Measurements from ENCODE around the gene MUC4. TPM values are rescaled to one million over a fixed set of nuclear protein-coding genes. Genes with fewer than 3 reads are reported as not detected.
"Not testable (repeated sequence)": the region's sequence is repeated elsewhere in the genome, so short reads cannot be mapped to it uniquely, and the experiment has no call there.

MUC4 gene
- total RNA-seq, 1 experiment from 2014 or later: not detected

GRCh38 chr3:195825857-195826804 lies 14.4 kb upstream of the MUC4 start:
- DNase-seq: no peak
- H3K27ac ChIP-seq (ENCODE audit: low read length): no peak overlapping the region
- H2AFZ ChIP-seq (ENCODE audit: low read length): no peak overlapping the region
- H3K4me3 ChIP-seq (ENCODE audit: low read length): no peak overlapping the region
- no peak overlapping the region for H3K4me2 ChIP-seq (ENCODE audit: low read depth, low read length, poor library complexity, severe bottlenecking)
- no peaks in the 10 kb centered on the region for H3K27me3 ChIP-seq (ENCODE audit: low read length)
- H3K9me3 ChIP-seq (ENCODE audit: low read length): no peaks in the 10 kb centered on the region
- no peaks in the 10 kb centered on the region for H3K36me3 ChIP-seq (ENCODE audit: insufficient read depth, low read length)
- H3K9ac ChIP-seq (ENCODE audit: low read length): no peak overlapping the region
- H3K79me2 ChIP-seq (ENCODE audit: low read length): no peaks in the 10 kb centered on the region
- no peaks in the 10 kb centered on the region for H3K9me2 ChIP-seq (replicated peaks; ENCODE audit: insufficient read depth, low read length)
- peaks cover 6% of the 10 kb centered on the region; the same call in 1 of the 2 replicates for H3K4me1 ChIP-seq (ENCODE audit: low read length)
- 0 out of 2 replicates have a peak, but pooled peaks cover 3% of the 10 kb centered on the region for H4K20me1 ChIP-seq (ENCODE audit: insufficient read depth, low read depth, low read length)

GRCh38 chr3:195825191-195825588 lies 13.5 kb upstream of the MUC4 start:
- peaks cover 4% of the 10 kb centered on the region; the same call in 1 of the 2 replicates for H3K4me1 ChIP-seq (ENCODE audit: low read length)
- no peaks in the 10 kb centered on the region for H3K9me2 ChIP-seq (replicated peaks; ENCODE audit: insufficient read depth, low read length)
- H2AFZ ChIP-seq (ENCODE audit: low read length): no peak overlapping the region
- no peaks in the 10 kb centered on the region for H3K79me2 ChIP-seq (ENCODE audit: low read length)
- H3K4me2 ChIP-seq (ENCODE audit: low read depth, low read length, poor library complexity, severe bottlenecking): no peak overlapping the region
- H4K20me1 ChIP-seq (ENCODE audit: insufficient read depth, low read depth, low read length): 0 out of 2 replicates have a peak, but pooled peaks cover 3% of the 10 kb centered on the region
- H3K27me3 ChIP-seq (ENCODE audit: low read length): no peaks in the 10 kb centered on the region
- no peak overlapping the region for H3K9ac ChIP-seq (ENCODE audit: low read length)
- no peaks in the 10 kb centered on the region for H3K36me3 ChIP-seq (ENCODE audit: insufficient read depth, low read length)
- DNase-seq: no peak
- no peaks in the 10 kb centered on the region for H3K9me3 ChIP-seq (ENCODE audit: low read length)
- H3K4me3 ChIP-seq (ENCODE audit: low read length): no peak overlapping the region
- H3K27ac ChIP-seq (ENCODE audit: low read length): no peak overlapping the region

GRCh38 chr3:195824425-195825190 lies 12.9 kb upstream of the MUC4 start:
- H4K20me1 ChIP-seq (ENCODE audit: insufficient read depth, low read depth, low read length); DNase-seq; H3K27me3 ChIP-seq (ENCODE audit: low read length); H3K9me2 ChIP-seq (replicated peaks; ENCODE audit: insufficient read depth, low read length); H3K4me2 ChIP-seq (ENCODE audit: low read depth, low read length, poor library complexity, severe bottlenecking); H2AFZ ChIP-seq (ENCODE audit: low read length); H3K4me3 ChIP-seq (ENCODE audit: low read length); H3K9ac ChIP-seq (ENCODE audit: low read length); H3K36me3 ChIP-seq (ENCODE audit: insufficient read depth, low read length); H3K4me1 ChIP-seq (ENCODE audit: low read length); H3K79me2 ChIP-seq (ENCODE audit: low read length); H3K27ac ChIP-seq (ENCODE audit: low read length); H3K9me3 ChIP-seq (ENCODE audit: low read length): not testable (repeated sequence)

GRCh38 chr3:195823999-195824398 lies 12.3 kb upstream of the MUC4 start:
- H3K4me2 ChIP-seq (ENCODE audit: low read depth, low read length, poor library complexity, severe bottlenecking): no peak overlapping the region
- H4K20me1 ChIP-seq (ENCODE audit: insufficient read depth, low read depth, low read length): 0 out of 2 replicates have a peak, but pooled peaks cover 3% of the 10 kb centered on the region
- no peak overlapping the region for H3K9ac ChIP-seq (ENCODE audit: low read length)
- no peaks in the 10 kb centered on the region for H3K9me2 ChIP-seq (replicated peaks; ENCODE audit: insufficient read depth, low read length)
- H3K27me3 ChIP-seq (ENCODE audit: low read length): no peaks in the 10 kb centered on the region
- no peaks in the 10 kb centered on the region for H3K79me2 ChIP-seq (ENCODE audit: low read length)
- no peak overlapping the region for H3K27ac ChIP-seq (ENCODE audit: low read length)
- H3K4me3 ChIP-seq (ENCODE audit: low read length): no peak overlapping the region
- DNase-seq: no peak
- H3K9me3 ChIP-seq (ENCODE audit: low read length): no peaks in the 10 kb centered on the region
- H2AFZ ChIP-seq (ENCODE audit: low read length): no peak overlapping the region
- H3K36me3 ChIP-seq (ENCODE audit: insufficient read depth, low read length): no peaks in the 10 kb centered on the region
- no peaks in the 10 kb centered on the region for H3K4me1 ChIP-seq (ENCODE audit: low read length)

- Histone ChIP-seq H3K27ac (ENCODE audit: low read length) (no peak overlapping the region), H3K4me2 (ENCODE audit: low read depth, low read length, poor library complexity, severe bottlenecking) (no peak overlapping the region), H4K20me1 (ENCODE audit: insufficient read depth, low read depth, low read length) (0 out of 2 replicates have a peak, but pooled peaks cover 3% of the 10 kb centered on the region), H2AFZ (ENCODE audit: low read length) (no peak overlapping the region), H3K9me3 (ENCODE audit: low read length) (no peaks in the 10 kb centered on the region), H3K27me3 (ENCODE audit: low read length) (no peaks in the 10 kb centered on the region), H3K79me2 (ENCODE audit: low read length) (no peaks in the 10 kb centered on the region), H3K4me1 (ENCODE audit: low read length) (no peaks in the 10 kb centered on the region), H3K9ac (ENCODE audit: low read length) (no peak overlapping the region), H3K36me3 (ENCODE audit: insufficient read depth, low read length) (no peaks in the 10 kb centered on the region), H3K9me2 (replicated peaks; ENCODE audit: insufficient read depth, low read length) (no peaks in the 10 kb centered on the region), H3K4me3 (ENCODE audit: low read length) (no peak overlapping the region)
- DNase-seq: no peak
Measured at GRCh38 chr3:195823280-195823679, 11.6 kb upstream of the MUC4 start.

GRCh38 chr3:195822131-195822696 lies 10.5 kb upstream of the MUC4 start:
- no peak for DNase-seq
- Histone ChIP-seq H3K9ac (ENCODE audit: low read length) (no peak overlapping the region), H2AFZ (ENCODE audit: low read length) (no peak overlapping the region), H3K79me2 (ENCODE audit: low read length) (no peaks in the 10 kb centered on the region), H3K36me3 (ENCODE audit: insufficient read depth, low read length) (no peaks in the 10 kb centered on the region), H3K27me3 (ENCODE audit: low read length) (no peaks in the 10 kb centered on the region), H3K4me1 (ENCODE audit: low read length) (no peaks in the 10 kb centered on the region), H3K4me2 (ENCODE audit: low read depth, low read length, poor library complexity, severe bottlenecking) (no peak overlapping the region), H3K9me2 (replicated peaks; ENCODE audit: insufficient read depth, low read length) (no peaks in the 10 kb centered on the region), H4K20me1 (ENCODE audit: insufficient read depth, low read depth, low read length) (0 out of 2 replicates have a peak, but pooled peaks cover 3% of the 10 kb centered on the region), H3K9me3 (ENCODE audit: low read length) (no peaks in the 10 kb centered on the region), H3K27ac (ENCODE audit: low read length) (no peak overlapping the region), H3K4me3 (ENCODE audit: low read length) (no peak overlapping the region)

DNA sequence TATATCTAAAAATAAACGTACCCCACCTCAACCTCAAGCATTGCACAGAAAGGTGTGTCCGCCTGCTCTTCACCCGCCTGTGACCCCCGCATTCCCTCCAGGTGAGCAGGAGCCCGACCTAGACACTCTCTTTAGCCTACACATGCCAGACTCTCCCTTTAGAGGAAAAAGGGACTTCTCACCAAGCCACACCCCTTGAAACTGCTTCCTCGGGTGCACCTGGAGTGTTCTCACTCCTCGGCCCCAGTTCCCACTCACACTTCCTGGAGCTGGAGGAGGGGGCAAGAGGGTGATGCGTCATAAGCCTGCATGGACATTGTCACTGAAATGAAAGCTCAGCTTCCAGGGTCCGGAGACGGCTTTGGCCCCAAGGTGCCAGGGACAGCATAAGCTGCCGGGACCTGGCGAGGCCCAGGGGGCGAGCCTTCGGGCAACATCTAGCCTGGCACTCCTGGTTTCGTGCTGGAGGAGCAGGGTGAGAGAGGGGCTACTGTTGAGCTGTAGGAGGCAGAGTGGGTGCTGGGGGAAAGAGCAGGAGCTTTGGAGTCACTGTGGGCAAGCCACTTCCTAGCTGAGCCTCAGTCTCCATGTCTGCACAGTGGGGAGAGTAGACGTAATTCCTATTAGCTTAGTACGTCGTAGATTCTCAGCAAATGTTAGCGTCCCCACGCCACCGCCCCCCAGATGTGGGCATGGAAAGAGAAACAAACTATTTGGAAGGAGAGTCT lies 9.8 kb upstream of the MUC4 start:
- no peaks in the 10 kb centered on the region for H3K4me1 ChIP-seq (ENCODE audit: low read length)
- no peaks in the 10 kb centered on the region for H3K9me2 ChIP-seq (replicated peaks; ENCODE audit: insufficient read depth, low read length)
- no peak overlapping the region for H3K27ac ChIP-seq (ENCODE audit: low read length)
- no peak overlapping the region for H3K4me2 ChIP-seq (ENCODE audit: low read depth, low read length, poor library complexity, severe bottlenecking)
- H3K9me3 ChIP-seq (ENCODE audit: low read length): no peaks in the 10 kb centered on the region
- no peak for DNase-seq
- H3K9ac ChIP-seq (ENCODE audit: low read length): no peak overlapping the region
- H3K36me3 ChIP-seq (ENCODE audit: insufficient read depth, low read length): no peaks in the 10 kb centered on the region
- 0 out of 2 replicates have a peak, but pooled peaks cover 3% of the 10 kb centered on the region for H4K20me1 ChIP-seq (ENCODE audit: insufficient read depth, low read depth, low read length)
- no peak overlapping the region for H2AFZ ChIP-seq (ENCODE audit: low read length)
- no peaks in the 10 kb centered on the region for H3K27me3 ChIP-seq (ENCODE audit: low read length)
- no peak overlapping the region for H3K4me3 ChIP-seq (ENCODE audit: low read length)
- no peaks in the 10 kb centered on the region for H3K79me2 ChIP-seq (ENCODE audit: low read length)

All from Karpas-422 (cell line).